Measurements from ENCODE around the gene CTU1. TPM values are rescaled to one million over a fixed set of nuclear protein-coding genes. Genes with fewer than 3 reads are reported as not detected.
A peak's percentile ranks its signal among the peaks of the same experiment; 100 is the strongest.

Gene CTU1
- total RNA-seq, 2 donors from 2014 or later = 8.1 to 15.4 TPM

- no peaks in the 10 kb centered on the region for H3K4me1 Mint-ChIP-seq (ENCODE audit: low read depth in 2 of 2)
- DNase-seq (ENCODE audit: low spot score) (no peak), ATAC-seq (no peak)
- H3K4me3 Mint-ChIP-seq = no peak overlapping the region
- no peak overlapping the region for H3K27ac Mint-ChIP-seq
- H3K27me3 Mint-ChIP-seq = peaks cover 17 to 18% of the 10 kb centered on the region in 2 donors
- no peaks in the 10 kb centered on the region for H3K9me3 Mint-ChIP-seq
- H3K36me3 Mint-ChIP-seq = peaks cover 5% of the 10 kb centered on the region
Observed at GRCh38 chr19:51078731-51079130, 29.5 kb downstream of the CTU1 start.

GRCh38 chr19:51078104-51078503 is 30.1 kb downstream of the CTU1 start:
- DNase-seq (ENCODE audit: low spot score) (no peak), ATAC-seq (no peak)
- Mint-ChIP-seq H3K27ac (no peak overlapping the region), H3K27me3 (peaks cover 12 to 17% of the 10 kb centered on the region in 2 donors), H3K4me1 (ENCODE audit: low read depth in 2 of 2) (no peaks in the 10 kb centered on the region), H3K4me3 (no peak overlapping the region), H3K36me3 (peaks cover 11% of the 10 kb centered on the region), H3K9me3 (no peaks in the 10 kb centered on the region)

- H3K4me3 Mint-ChIP-seq = no peak overlapping the region
- H3K27ac Mint-ChIP-seq = peak overlapping the region in 1 of 2 donors; percentile 24
- H3K36me3 Mint-ChIP-seq = peaks cover 12% of the 10 kb centered on the region
- H3K4me1 Mint-ChIP-seq (ENCODE audit: low read depth in 2 of 2) = no peaks in the 10 kb centered on the region
- H3K9me3 Mint-ChIP-seq = no peaks in the 10 kb centered on the region
- ATAC-seq (no peak), DNase-seq (ENCODE audit: low spot score) (no peak)
- peaks cover 7 to 18% of the 10 kb centered on the region in 2 donors for H3K27me3 Mint-ChIP-seq
Observed at GRCh38 chr19:51076631-51077213, 31.5 kb downstream of the CTU1 start.

- Mint-ChIP-seq H3K27me3 (peaks cover 7 to 18% of the 10 kb centered on the region in 2 donors), H3K27ac (peak overlapping the region in 1 of 2 donors; percentile 24), H3K9me3 (no peaks in the 10 kb centered on the region), H3K4me3 (no peak overlapping the region), H3K36me3 (peaks cover 12% of the 10 kb centered on the region), H3K4me1 (ENCODE audit: low read depth in 2 of 2) (no peaks in the 10 kb centered on the region)
- DNase-seq (ENCODE audit: low spot score) = no peak
- ATAC-seq = no peak
Observed at GRCh38 chr19:51075998-51076397, 32.2 kb downstream of the CTU1 start.

- Mint-ChIP-seq H3K4me1 (ENCODE audit: low read depth in 2 of 2) (peaks cover 0 to under 1% of the 10 kb centered on the region in 2 donors), H3K27ac (no peak overlapping the region), H3K36me3 (peaks cover 12% of the 10 kb centered on the region), H3K4me3 (no peak overlapping the region), H3K27me3 (peaks cover 17 to 35% of the 10 kb centered on the region in 2 donors), H3K9me3 (no peaks in the 10 kb centered on the region)
- DNase-seq (ENCODE audit: low spot score) (no peak), ATAC-seq (no peak)
Observed at GRCh38 chr19:51071095-51071405, 37.2 kb downstream of the CTU1 start.

GRCh38 chr19:51070334-51071094 is 37.7 kb downstream of the CTU1 start:
- Mint-ChIP-seq H3K36me3 (peaks cover 12% of the 10 kb centered on the region), H3K27me3 (peaks cover 20 to 40% of the 10 kb centered on the region in 2 donors)

GRCh38 chr19:51066393-51067186 is 41.6 kb downstream of the CTU1 start:
- peaks cover 0 to 6% of the 10 kb centered on the region in 2 donors for H3K4me1 Mint-ChIP-seq (ENCODE audit: low read depth in 2 of 2)
- H3K27ac Mint-ChIP-seq = no peak overlapping the region
- no peak overlapping the region for H3K4me3 Mint-ChIP-seq
- ATAC-seq = no peak
- DNase-seq (ENCODE audit: low spot score) = no peak
- no peaks in the 10 kb centered on the region for H3K9me3 Mint-ChIP-seq
- H3K36me3 Mint-ChIP-seq = peaks cover 1% of the 10 kb centered on the region
- H3K27me3 Mint-ChIP-seq = peaks cover 21 to 36% of the 10 kb centered on the region in 2 donors

More at GRCh38 chr19:51070334-51071094, 37.7 kb downstream of the CTU1 start:
- Mint-ChIP-seq H3K4me1 (ENCODE audit: low read depth in 2 of 2) (peaks cover 0 to 3% of the 10 kb centered on the region in 2 donors), H3K27ac (no peak overlapping the region), H3K4me3 (no peak overlapping the region), H3K9me3 (no peaks in the 10 kb centered on the region)
- ATAC-seq (no peak), DNase-seq (ENCODE audit: low spot score) (no peak)

- Mint-ChIP-seq H3K36me3 (peaks cover 4% of the 10 kb centered on the region), H3K27ac (no peak overlapping the region), H3K9me3 (peaks cover 8% of the 10 kb centered on the region), H3K27me3 (peaks cover 30 to 47% of the 10 kb centered on the region in 2 donors), H3K4me1 (ENCODE audit: low read depth in 2 of 2) (peaks cover 0 to 6% of the 10 kb centered on the region in 2 donors), H3K4me3 (peak overlapping the region; percentile 35)
- DNase-seq (ENCODE audit: low spot score) (no peak), ATAC-seq (peak in 1 of 2 donors; percentile 5)
Observed at GRCh38 chr19:51065221-51065960, 42.8 kb downstream of the CTU1 start.

- H3K4me3 Mint-ChIP-seq = peak within 1 kb of the TSS; percentile 35
- ATAC-seq (peak; percentile 42 to 74), DNase-seq (ENCODE audit: low spot score) (no peak)
- peaks cover 8% of the 10 kb centered on the region for H3K9me3 Mint-ChIP-seq
- peaks cover 4% of the 10 kb centered on the region for H3K36me3 Mint-ChIP-seq
- H3K27me3 Mint-ChIP-seq = peaks cover 33 to 47% of the 10 kb centered on the region in 2 donors
- no peak within 1 kb of the TSS for H3K27ac Mint-ChIP-seq
- H3K4me1 Mint-ChIP-seq (ENCODE audit: low read depth in 2 of 2) = peaks cover 0 to 6% of the 10 kb centered on the region in 2 donors
Observed at GRCh38 chr19:51064534-51065220, 43.5 kb downstream of the CTU1 start, which contains the start of gene KLK13. TSS of gene KLK13 (minus strand) at chr19:51065092. CDS start at chr19:51065067, 25 bp downstream.

- peaks cover 36 to 51% of the 10 kb centered on the region in 2 donors for H3K27me3 Mint-ChIP-seq
- peaks cover 8% of the 10 kb centered on the region for H3K9me3 Mint-ChIP-seq
- H3K27ac Mint-ChIP-seq = no peak overlapping the region
- H3K4me3 Mint-ChIP-seq = peak overlapping the region; percentile 33
- peaks cover 0 to 6% of the 10 kb centered on the region in 2 donors for H3K4me1 Mint-ChIP-seq (ENCODE audit: low read depth in 2 of 2)
- peaks cover 4% of the 10 kb centered on the region for H3K36me3 Mint-ChIP-seq
- ATAC-seq = no peak
- no peak for DNase-seq (ENCODE audit: low spot score)
Observed at GRCh38 chr19:51063664-51064063, 44.5 kb downstream of the CTU1 start.

- Mint-ChIP-seq H3K27ac (no peak overlapping the region), H3K36me3 (peaks cover 4% of the 10 kb centered on the region), H3K9me3 (peaks cover 8% of the 10 kb centered on the region), H3K4me3 (no peak overlapping the region), H3K27me3 (peaks cover 39 to 46% of the 10 kb centered on the region in 2 donors), H3K4me1 (ENCODE audit: low read depth in 2 of 2) (peaks cover 0 to 4% of the 10 kb centered on the region in 2 donors)
- ATAC-seq (no peak), DNase-seq (ENCODE audit: low spot score) (no peak)
Observed at GRCh38 chr19:51060973-51061372, 47.2 kb downstream of the CTU1 start.

- peaks cover 8% of the 10 kb centered on the region for H3K9me3 Mint-ChIP-seq
- DNase-seq (ENCODE audit: low spot score) = no peak
- H3K4me3 Mint-ChIP-seq = no peak overlapping the region
- H3K36me3 Mint-ChIP-seq = peaks cover 4% of the 10 kb centered on the region
- H3K4me1 Mint-ChIP-seq (ENCODE audit: low read depth in 2 of 2) = peaks cover 0 to 2% of the 10 kb centered on the region in 2 donors
- peaks cover 40 to 48% of the 10 kb centered on the region in 2 donors for H3K27me3 Mint-ChIP-seq
- no peak overlapping the region for H3K27ac Mint-ChIP-seq
- ATAC-seq = peak in 1 of 2 donors; percentile 38
Observed at GRCh38 chr19:51060336-51060735, 47.9 kb downstream of the CTU1 start.

GRCh38 chr19:51059715-51060114 is 48.5 kb downstream of the CTU1 start:
- Mint-ChIP-seq H3K27me3 (peaks cover 41 to 54% of the 10 kb centered on the region in 2 donors), H3K36me3 (peaks cover 4% of the 10 kb centered on the region)
- no peak for ATAC-seq

More at GRCh38 chr19:51059715-51060114, 48.5 kb downstream of the CTU1 start:
- no peak overlapping the region for H3K4me3 Mint-ChIP-seq
- DNase-seq (ENCODE audit: low spot score) = no peak
- peaks cover 8% of the 10 kb centered on the region for H3K9me3 Mint-ChIP-seq
- no peak overlapping the region for H3K27ac Mint-ChIP-seq
- no peaks in the 10 kb centered on the region for H3K4me1 Mint-ChIP-seq (ENCODE audit: low read depth in 2 of 2)

Measured in natural killer cell treated with Interleukin-12 subunit alpha and Interleukin-12 subunit beta and Interleukin-15 and Interleukin-18, amount 100 ng/mL, for 72 hours (primary cell).